ENCODE measurements around the gene ADAMTS14. TPM values are rescaled to one million over a fixed set of nuclear protein-coding genes. Genes with fewer than 3 reads are reported as not detected.
"Not testable (repeated sequence)": the region's sequence is repeated elsewhere in the genome, so short reads cannot be mapped to it uniquely, and the experiment has no call there.

ADAMTS14 gene
- total RNA-seq, 1 donor from 2014 or later: 0.61 TPM

DNA sequence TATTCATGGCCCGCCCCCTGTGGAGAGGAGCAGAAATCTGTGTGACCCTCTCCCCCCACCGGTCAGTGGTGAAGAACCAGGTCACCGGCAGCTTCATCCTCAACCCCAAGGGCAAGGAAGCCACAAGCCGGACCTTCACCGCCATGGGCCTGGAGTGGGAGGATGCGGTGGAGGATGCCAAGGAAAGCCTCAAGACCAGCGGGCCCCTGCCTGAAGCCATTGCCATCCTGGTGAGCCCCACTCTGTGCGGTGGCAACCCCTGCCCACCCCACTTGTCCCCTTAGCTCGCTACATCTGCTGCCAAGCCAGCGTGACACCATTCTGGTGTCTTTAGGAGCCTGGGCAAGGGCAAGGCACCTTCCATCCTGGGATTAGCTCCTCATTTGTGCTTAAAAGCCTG, 77.5 kb downstream of the ADAMTS14 start:
- no peak for DNase-seq (ENCODE audit: low spot score)

DNA sequence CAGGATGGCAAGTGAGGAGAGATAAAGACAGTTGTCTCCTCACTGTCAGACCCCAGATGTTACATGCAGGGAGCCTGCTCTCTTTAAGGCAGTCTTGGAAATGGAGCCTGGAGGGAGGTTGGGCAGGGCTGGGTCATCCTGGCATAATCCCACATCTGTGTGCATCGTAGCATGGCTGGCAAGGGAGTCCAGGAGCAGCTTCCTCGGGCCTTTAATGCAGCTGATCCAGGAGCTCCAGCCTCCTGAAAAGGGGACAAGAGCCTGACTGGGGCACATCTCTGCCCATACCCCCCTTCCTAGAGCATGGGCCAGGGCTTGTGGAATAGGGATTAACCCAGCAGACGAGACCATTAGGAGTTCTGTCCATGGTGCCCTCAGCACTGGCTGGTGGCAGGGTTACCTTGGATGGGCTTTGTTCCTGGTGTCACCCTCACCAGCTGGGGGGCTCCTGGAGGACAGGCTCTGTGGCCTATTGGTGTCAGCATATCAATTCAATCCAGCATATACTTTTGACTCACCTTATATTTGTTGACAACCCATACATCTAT, 77.9 kb downstream of the ADAMTS14 start:
- no peak for DNase-seq (ENCODE audit: low spot score)

DNA sequence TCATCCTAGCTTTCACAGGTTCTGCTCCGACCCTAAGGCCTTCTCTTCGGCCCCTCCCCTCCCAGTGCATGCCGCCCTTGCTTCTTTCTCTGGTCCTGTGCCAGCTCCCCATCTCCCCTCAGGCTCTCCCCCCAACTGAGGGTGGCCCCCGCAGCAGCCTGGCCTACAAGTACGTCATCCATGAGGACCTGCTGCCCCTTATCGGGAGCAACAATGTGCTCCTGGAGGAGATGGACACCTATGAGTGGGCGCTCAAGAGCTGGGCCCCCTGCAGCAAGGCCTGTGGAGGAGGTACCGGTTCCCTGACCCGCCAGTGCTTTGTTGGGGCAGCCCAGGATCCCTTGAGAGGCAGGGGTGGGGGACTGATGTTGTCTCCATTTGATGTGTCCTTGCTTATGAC, 79.0 kb downstream of the ADAMTS14 start:
- no peak for DNase-seq (ENCODE audit: low spot score)

DNA sequence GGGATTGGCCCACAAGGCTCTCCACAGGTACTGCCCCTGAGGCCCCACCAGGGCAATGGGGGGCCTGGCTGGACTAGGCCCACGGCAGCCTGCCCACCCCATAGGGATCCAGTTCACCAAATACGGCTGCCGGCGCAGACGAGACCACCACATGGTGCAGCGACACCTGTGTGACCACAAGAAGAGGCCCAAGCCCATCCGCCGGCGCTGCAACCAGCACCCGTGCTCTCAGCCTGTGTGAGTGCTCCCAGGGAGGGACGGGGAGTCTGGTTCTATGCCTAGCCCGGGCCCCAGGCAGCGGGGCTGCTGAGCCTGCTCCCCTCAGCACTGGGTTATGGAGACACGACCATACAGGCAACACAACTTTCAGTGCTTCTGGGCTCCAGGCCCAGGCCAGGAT, 79.7 kb downstream of the ADAMTS14 start:
- no peak for DNase-seq (ENCODE audit: low spot score)

DNA sequence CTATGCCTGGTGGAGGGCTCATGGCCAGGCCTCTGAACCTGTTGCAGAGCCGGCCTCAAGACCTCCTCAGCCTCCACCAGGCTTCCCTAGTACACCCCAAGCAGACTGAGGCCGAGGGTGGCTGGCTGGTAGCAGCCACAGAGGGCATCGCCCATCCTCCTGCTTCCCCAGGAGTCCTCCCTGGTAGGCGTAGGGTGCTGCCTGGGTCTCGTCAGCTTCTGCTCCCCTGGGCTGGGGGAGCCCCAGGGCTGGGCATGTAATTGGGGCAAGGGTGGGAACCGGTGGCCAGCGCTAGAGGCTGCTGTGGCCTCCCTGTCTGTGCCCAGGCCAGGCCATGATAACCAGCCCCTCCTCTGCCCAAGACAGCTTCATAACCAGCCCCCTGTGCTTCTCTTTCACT, 80.3 kb downstream of the ADAMTS14 start:
- DNase-seq (ENCODE audit: low spot score): no peak

DNA sequence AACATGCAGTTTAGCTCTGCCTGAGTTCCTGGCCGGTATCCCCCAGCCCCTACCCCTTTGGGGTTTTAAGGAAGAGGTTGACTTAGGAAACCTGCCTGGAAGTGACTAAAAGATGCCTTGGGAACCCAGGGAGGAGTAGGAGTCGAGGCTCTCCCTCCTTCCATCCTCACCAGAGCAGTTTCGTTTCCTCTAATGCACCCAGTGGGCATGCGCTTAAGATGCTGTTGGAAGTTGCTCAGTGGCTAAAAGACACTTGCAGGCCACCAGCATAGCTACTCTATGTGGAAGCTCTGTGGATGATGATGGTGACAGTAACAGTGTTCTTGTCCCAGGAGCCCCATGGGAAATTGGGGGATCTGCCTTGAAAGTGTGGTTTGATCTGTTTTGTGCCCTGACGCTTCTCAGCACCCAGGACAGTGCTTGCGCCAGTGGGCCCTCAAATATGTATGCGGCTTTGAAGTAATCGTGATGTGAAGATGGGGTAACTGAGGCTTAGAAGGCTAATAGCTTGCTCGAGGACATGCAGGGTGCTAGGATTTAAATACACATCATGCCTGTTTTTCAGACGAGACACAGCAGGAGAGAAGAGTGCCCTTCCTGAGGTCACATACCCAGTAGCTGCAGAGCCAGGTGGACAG, 80.8 kb downstream of the ADAMTS14 start:
- DNase-seq (ENCODE audit: low spot score): no peak

DNA sequence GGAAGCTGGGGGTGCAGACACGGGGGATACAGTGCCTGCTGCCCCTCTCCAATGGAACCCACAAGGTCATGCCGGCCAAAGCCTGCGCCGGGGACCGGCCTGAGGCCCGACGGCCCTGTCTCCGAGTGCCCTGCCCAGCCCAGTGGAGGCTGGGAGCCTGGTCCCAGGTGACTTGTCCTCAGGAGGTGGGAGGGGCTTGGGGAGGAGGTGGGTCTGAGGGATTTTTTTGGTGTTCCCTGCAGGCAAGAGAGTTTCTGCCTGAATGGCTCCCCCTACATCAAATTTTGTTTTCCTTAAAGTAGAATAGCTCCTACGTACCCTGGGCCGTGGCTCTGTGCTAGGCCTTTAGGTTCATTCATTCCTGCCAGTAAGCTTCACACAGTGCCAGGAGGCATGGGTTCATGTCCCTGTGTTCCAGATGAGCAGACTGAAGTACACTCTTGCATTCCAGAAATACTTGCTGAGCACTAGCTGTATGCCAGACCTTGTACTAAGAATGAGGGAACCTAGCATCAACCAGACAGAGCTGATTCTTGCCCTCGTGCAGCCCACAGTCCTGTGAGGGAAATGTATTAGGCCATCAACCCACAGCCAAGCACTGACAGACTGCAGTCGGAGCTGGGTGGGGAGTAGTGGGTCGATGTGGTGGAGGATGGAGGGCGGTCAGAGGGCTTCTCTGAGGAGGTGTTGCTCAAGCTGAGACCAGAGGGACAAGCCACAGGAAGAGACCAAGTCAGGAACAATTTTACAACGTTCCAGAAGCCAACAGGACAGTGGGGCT, 81.7 kb downstream of the ADAMTS14 start:
- DNase-seq (ENCODE audit: low spot score): no peak

DNA sequence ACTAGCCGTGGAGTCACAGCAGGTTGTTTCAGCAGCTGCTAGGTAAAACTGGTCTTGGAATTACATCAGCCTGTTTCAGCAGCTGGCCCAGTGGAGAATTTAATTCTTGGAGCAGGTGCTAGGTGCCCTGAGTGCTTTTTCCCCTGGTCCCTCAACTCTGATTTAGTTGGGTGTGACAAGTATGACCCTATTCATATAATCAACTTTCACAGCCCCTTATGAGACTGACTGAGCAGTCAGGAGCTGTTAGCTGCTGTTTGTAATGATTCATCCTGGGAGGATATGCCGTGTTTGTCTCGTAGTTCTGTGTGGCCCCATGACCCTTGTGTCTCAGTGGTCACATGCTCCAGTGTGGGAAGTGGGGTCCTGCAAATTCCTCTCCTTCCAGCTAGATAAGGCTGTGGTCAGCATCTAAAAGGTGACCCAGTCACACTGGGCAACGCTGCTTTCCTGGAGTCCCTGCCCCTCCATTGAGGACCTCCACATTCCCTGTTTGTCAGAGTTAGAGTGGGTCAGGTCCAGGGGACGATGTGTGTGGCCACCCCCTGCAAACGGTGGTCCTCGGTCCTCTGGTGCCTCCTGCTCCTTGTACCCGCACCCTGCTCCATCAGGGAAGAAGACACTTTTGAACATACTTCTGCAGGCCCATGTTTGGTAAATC, 84.5 kb downstream of the ADAMTS14 start:
- DNase-seq (ENCODE audit: low spot score): no peak

DNA sequence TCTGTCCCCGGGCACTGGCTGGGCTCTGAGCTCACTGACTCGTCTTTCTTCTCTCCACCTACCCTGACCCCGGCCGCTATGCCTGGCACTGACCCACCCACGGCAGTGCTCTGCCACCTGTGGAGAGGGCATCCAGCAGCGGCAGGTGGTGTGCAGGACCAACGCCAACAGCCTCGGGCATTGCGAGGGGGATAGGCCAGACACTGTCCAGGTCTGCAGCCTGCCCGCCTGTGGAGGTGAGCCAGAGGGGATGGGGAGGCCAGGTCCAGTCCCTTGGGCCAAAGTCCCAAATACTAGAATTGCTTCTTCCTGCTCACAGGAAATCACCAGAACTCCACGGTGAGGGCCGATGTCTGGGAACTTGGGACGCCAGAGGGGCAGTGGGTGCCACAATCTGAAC, 85.5 kb downstream of the ADAMTS14 start:
- no peak for DNase-seq (ENCODE audit: low spot score)

DNA sequence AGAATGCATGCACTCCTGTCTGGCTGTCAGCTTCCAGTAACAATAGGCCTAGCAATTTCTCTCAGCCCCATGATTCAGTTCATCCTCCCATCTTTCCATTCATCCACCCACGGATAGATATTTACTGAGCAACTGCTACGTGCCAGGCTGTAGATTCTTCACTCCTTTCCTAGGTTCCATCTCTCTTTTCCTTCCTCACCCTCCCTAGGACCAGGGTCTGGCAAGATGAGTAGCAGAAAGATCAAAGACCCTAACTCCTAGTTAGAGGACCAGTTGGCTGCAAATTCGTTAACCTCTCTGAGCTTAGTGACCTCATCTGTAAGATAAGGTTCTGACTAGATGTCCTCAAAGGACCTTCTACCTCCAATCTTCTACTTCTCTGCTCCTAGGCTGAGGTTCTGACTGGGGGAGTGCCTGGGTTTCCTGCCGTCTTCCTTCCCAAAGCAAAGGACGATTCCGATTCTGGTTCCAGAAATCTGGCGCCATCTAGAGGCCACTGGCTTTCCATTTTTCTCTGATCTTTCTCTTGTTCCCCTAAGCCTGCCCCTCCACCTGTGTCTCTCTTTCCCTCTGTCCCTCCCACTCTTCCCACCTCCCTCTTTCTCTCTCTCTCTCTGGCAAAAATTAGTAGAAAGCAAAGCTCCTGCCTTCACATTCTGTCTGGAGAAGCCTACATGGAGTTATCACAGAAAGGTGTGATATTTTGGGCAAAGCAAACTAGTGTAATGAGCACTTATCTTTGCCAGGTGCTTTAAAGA, 86.6 kb downstream of the ADAMTS14 start:
- no peak for DNase-seq (ENCODE audit: low spot score)

DNA sequence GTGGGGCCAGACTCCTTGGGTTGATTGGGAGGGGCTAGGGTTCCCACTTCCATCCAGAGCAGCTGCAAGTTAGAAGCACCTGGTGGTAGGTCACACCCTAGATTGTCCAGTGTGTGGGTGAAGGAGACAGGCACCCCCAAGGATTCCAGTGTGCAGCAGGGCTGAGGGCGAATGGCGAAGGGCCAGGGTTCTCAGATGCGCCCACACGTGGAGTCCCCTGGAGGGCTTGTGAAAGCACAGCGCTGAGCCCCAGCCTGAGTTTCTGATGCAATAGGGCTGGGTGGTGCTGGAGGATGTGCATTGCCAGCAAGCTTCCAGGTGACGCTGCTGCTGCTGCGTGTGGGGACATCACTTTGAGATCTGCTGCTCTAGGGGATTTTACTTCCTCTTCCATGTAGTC, 87.5 kb downstream of the ADAMTS14 start:
- no peak for DNase-seq (ENCODE audit: low spot score)

DNA sequence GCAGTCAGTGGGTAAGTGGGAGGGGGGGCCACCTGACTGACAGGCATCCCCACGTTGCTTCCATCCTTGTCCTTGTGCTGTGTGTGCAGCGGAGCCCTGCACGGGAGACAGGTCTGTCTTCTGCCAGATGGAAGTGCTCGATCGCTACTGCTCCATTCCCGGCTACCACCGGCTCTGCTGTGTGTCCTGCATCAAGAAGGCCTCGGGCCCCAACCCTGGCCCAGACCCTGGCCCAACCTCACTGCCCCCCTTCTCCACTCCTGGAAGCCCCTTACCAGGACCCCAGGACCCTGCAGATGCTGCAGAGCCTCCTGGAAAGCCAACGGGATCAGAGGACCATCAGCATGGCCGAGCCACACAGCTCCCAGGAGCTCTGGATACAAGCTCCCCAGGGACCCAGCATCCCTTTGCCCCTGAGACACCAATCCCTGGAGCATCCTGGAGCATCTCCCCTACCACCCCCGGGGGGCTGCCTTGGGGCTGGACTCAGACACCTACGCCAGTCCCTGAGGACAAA, 88.0 kb downstream of the ADAMTS14 start:
- DNase-seq (ENCODE audit: low spot score): no peak

DNA sequence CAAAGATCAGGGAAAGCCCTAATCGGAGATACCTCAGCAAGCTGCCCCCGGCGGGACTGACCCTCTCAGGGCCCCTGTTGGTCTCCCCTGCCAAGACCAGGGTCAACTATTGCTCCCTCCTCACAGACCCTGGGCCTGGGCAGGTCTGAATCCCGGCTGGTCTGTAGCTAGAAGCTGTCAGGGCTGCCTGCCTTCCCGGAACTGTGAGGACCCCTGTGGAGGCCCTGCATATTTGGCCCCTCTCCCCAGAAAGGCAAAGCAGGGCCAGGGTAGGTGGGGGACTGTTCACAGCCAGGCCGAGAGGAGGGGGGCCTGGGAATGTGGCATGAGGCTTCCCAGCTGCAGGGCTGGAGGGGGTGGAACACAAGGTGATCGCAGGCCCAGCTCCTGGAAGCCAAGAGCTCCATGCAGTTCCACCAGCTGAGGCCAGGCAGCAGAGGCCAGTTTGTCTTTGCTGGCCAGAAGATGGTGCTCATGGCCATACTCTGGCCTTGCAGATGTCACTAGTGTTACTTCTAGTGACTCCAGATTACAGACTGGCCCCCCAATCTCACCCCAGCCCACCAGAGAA, 88.8 kb downstream of the ADAMTS14 start:
- DNase-seq (ENCODE audit: low spot score): no peak

DNA sequence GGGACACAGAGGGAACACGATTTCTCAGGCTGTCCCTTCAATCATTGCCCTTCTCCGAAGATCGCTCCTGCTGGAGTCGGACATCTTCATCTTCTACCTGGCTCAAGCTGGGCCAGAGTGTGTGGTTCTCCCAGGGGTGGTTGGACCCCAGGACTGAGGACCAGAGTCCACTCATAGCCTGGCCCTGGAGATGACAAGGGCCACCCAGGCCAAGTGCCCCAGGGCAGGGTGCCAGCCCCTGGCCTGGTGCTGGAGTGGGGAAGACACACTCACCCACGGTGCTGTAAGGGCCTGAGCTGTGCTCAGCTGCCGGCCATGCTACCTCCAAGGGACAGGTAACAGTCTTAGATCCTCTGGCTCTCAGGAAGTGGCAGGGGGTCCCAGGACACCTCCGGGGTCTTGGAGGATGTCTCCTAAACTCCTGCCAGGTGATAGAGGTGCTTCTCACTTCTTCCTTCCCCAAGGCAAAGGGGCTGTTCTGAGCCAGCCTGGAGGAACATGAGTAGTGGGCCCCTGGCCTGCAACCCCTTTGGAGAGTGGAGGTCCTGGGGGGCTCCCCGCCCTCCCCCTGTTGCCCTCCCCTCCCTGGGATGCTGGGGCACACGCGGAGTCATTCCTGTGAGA, 89.5 kb downstream of the ADAMTS14 start:
- DNase-seq (ENCODE audit: low spot score): no peak

DNA sequence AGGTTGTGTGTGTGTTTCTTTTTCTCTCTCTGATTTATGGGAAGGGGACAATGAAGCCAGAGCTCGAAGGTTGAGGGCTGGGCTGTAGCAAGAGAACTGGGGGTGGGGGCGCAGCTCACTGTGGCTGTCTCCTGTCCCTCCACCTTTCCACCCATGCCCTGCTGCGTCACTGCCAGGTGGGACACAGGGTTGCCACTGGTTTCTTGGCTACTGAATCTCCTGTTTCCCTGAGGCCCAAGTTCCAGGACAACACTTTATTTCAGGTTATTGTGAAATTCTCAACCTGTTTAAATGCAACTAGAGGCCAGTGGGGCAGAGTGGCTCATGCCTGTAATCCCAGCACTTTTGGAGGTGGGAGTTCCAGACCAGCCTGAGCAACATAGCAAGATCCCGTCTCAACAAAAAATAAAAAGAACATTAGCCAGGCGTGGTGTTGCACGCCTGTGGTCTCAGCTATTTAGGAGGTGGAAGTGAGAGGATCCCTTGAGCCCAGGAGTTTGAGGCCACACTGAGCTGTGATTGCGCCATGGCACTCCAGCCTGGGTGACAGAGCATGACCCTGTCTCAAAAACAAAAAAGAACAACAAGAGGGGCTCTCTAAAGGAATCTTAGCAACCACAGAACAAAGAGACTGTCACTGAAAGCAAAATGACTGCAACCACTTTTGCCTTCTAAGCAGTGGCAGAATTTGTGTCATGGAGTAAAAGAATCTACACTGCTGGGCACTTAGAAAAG, 90.3 kb downstream of the ADAMTS14 start:
- DNase-seq (ENCODE audit: low spot score): no peak

DNA sequence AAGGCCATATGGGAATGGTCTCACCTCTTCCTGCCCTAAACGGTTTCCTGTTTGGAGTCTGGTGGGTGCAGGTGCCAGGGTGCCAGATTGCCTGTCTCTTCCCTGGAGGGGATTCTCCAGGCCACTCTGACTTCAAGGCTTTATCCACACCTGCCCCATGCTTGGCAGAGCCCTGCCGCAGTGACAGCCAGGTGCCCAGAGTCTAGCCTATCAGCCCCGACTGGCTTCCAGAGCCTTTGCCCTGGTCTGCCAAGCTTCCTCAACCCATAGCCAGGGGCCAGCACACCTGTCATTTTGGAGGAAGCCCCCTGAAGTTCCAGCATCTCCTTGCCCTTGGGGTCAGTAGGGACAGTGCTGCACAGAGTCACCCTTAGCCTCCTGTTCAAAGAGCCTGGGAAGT, 91.3 kb downstream of the ADAMTS14 start:
- peak; percentile 77 for DNase-seq (ENCODE audit: low spot score)

DNA sequence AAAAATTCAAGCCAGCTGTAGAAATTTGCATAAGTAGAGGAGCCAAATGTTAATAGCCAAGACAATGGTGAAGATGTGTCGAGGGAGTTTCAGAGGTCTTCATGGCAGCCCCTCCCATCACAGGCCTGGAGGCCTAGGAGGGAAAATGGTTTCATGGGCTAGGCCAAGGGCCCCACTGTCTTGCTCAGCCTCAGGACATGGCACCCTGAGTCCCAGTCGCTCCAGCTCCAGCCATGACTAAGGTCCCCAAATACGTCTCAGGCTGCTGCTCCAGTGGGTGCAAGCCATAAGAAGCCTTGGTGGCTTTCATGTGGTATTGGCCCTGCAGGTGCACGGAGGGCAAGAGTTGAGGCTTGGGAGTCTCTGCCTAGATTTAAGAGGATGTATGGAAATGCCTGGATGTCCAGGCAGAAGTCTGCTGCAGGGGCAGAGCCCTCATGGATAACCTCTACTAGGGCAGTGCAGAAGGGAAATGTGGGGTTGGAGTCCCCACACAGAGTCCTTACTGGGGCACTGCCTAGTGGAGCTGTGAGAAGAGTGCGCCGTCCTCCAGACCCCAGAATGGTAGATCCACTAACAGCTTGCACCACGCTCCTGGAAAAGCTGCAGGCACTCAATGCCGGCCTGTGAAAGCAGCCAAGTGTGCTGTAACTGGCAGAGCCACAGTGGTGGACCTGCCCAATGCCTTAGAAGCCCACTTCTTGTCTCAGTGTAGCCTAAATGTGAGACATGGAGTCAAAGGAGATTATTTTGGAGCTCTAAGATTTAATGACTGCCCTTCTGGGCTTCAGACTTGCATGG, 93.7 kb downstream of the ADAMTS14 start:
- DNase-seq (ENCODE audit: low spot score): peak; percentile 59

DNA sequence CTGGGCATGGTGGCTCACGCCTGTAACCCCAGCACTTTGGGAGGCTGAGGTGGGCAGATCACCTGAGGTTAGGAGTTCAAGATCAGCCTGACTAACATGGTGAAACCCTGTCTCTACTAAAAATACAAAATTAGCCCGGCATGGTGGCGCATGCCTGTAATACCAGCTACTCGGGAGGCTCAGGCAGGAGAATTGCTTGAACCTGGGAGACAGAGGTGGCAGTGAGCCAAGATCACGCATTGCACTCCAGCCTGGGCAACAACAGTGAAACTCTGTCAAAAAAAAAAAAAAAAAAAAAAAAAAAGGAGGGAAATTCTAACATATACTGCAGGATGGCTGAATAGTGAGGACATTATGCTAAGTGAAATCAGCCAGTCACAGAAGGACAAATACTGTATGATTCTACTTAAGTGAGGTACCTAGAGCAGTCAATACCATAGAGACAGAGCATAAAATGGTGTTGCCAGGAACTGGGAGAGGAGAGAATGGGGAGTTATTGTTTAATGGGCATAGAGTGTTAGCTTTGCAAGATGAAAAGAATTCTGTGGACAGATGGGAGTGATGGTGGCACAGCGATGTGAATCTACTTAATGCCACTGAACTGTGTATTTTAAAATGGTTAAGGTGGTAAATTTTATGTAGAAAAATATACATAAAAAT, 95.8 kb downstream of the ADAMTS14 start:
- DNase-seq (ENCODE audit: low spot score): not testable (repeated sequence)
